GM19099 (cell line): ENCODE results near the gene H19.

Source experiments
- POLR2A ChIP-seq: IDR thresholded peaks from 3 replicates; pipeline ENCODE4 v1.6.1; 2011; ENCODE audit warnings: low read depth; ENCODE audit not compliant: insufficient read length; ENCODE audit errors: extremely low read depth

Gene H19

GRCh38 chr11:1997755-1998154 is at the start of gene H19:
Gene H19, minus strand, starts transcription at chr11:1997842.
- TF ChIP-seq POLR2A, result no peak

- TF ChIP-seq POLR2A, result no peak
Observed at GRCh38 chr11:2041963-2042362, 44.3 kb upstream of the H19 start.

GRCh38 chr11:2041153-2041552 is 43.5 kb upstream of the H19 start:
- no peak for TF ChIP-seq POLR2A

GRCh38 chr11:2039198-2039759 is 41.6 kb upstream of the H19 start:
- TF ChIP-seq POLR2A, result no peak

GRCh38 chr11:2036863-2037486 is 39.3 kb upstream of the H19 start:
- no peak for TF ChIP-seq POLR2A

GRCh38 chr11:2035382-2035781 is 37.7 kb upstream of the H19 start:
- no peak for TF ChIP-seq POLR2A

GRCh38 chr11:2031058-2031457 is 33.4 kb upstream of the H19 start:
- TF ChIP-seq POLR2A, result no peak

GRCh38 chr11:2027708-2028107 is 30.1 kb upstream of the H19 start:
- no peak for TF ChIP-seq POLR2A

- no peak for TF ChIP-seq POLR2A
Observed at GRCh38 chr11:2015025-2015424, 17.4 kb upstream of the H19 start.

GRCh38 chr11:2012440-2012839 is 14.8 kb upstream of the H19 start:
- no peak for TF ChIP-seq POLR2A

- TF ChIP-seq POLR2A, result no peak
Observed at GRCh38 chr11:2004466-2004865, 6.8 kb upstream of the H19 start.

GRCh38 chr11:2002807-2003206 is 5.2 kb upstream of the H19 start:
- TF ChIP-seq POLR2A, result no peak

GRCh38 chr11:2002042-2002776 is 4.6 kb upstream of the H19 start:
- no peak for TF ChIP-seq POLR2A

- no peak for TF ChIP-seq POLR2A
Observed at GRCh38 chr11:1998861-1999260, 1.2 kb upstream of the H19 start.

- no peak for TF ChIP-seq POLR2A
Observed at GRCh38 chr11:1998290-1998689, 648 bp upstream of the H19 start.

- TF ChIP-seq POLR2A, result no peak
Observed at GRCh38 chr11:1994121-1994520, 3.5 kb downstream of the H19 start.

GRCh38 chr11:1992111-1992510 is 5.5 kb downstream of the H19 start:
- TF ChIP-seq POLR2A, result no peak

- no peak for TF ChIP-seq POLR2A
Observed at GRCh38 chr11:1990872-1991578, 6.6 kb downstream of the H19 start.
